GM19372 (cell line): ENCODE data around the gene TEX29.

Experiments
- ATAC-seq: cut with Tn5 transposase; IDR thresholded peaks from one replicate; pipeline ENCODE4 v1.9.1; 2021; ENCODE audit warnings: mild to moderate bottlenecking, low read depth, moderate library complexity; ENCODE audit not compliant: unreplicated experiment

TEX29 gene

DNA sequence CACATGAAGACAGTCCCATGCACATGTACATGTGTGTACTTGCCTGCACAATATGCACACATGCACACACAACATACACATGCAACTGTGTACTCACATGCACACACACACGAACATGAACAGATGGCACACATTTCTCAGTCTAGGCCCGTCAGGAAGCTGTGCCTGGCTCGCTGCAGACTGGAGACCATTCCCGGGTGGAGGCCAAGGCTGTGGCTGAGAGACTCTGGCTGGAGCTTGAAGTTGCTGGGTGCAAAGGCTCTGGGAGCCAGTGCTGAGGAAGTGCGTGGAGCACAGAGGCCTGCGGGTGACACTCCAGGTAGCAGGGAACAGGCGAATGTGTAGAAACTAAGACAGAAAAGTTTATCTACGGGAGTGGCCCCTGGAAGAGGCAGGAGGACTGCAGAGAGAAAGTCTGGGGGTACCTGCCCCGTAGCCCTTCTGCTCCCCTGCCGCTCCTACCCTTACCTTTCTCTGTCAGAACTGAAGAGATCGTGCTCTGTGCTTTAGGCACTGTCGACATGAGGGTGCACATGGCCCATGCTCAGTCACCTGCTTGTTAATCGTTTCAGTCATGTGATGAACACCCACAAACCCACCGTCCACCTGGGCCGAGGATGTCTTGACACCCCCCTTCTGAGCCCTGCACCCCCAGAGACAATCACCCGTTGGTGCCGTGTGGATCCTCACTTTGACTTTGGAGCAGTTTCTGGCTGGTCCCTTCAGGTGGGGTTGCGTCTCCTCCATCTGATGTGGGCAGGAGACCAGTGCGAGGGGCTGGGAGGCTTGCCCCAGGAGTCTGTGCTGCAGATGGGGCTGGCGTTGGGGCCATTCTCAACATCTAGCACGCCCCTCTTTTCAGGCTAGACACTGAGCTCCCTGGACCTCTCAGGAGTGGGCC lies 69.4 kb downstream of the TEX29 start:
- no peak for ATAC-seq

DNA sequence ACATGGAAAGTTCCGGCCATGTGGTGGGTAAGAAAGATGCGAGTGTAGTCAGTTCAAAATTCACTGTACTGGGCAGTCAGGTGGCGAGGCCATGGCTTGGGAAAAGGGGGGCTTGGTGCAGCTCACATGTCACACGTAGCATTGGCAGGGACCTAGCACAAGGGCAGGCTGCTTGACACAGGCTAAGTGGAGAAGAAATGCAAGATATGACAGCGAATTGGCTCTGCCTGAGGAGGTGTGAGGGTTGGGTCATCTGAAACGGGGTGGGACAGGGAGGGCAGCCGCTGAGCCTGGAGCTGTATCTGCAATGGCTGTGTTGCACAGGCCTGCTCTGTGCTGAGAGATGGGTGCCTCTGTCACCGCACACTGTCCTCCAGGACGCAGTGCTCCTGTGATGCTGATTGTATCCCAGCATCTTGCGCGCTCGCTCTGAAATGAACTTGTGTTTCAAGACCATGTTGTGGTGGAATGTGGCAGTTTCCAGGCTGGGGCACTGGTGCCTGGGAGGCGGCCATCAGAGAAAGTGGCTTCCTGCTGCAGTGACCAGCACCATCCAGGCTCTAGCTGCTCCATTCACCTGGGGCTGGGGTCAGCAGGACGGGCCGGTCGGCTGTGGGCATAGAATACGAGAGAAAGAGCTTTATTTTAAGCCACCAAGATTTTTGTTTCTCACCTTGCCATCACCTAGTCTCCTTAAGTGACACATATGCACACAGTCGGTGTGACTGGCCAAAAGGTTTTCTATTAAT lies 70.3 kb downstream of the TEX29 start:
- ATAC-seq, result no peak

DNA sequence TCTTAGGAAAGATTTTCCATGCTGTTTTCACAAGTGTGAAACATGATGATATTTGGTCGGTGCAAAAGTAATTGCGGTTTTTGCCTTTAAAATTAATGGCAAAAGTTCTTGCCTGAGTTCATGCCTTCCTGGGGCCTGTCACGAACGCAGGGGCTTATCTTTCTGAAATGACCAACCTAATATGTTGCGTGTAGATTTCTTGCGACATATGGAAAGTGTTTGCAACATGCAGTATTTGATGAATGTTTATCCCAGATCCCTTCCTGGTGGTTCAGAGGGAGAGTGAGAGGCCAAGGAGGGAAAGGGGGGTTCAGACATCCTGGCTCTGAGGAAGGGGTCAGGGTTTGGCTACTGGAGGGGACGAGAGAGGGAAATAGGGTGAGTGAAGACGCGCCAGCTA lies 72.0 kb downstream of the TEX29 start:
- no peak for ATAC-seq

DNA sequence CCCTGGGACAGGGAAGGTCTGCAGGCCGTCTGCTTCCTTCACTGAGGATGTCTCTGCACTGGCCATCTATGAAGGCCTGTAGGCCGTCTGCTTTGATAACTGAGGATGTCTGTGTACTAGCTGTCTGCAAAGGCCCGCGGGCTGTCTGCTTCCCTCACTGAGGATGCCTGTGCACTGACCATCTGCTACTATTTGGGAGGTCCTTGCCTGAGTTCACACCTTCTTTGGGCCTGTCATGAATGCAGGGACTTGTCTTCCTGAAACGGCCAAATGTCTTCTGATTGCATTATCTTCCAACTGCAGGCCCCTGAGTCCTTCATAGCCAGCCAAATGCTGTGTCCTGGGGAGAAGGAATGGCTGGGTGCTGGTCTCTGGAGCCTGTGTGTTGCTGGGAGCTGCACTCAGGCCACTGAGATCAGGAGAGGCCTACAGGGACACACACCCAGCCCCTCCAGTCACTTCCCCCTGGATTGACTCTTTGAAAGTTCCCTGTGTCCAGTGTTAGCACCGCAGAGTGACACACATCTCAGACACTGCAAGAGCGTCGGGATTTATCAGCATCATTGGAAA lies 72.9 kb downstream of the TEX29 start:
- no peak for ATAC-seq
